BLaER1 (cell line): ENCODE results near the gene ANKRD27.
"Not testable (repeated sequence)": the region's sequence is repeated elsewhere in the genome, so short reads cannot be mapped to it uniquely, and the experiment has no call there.

Experiments used
- H3K27ac ChIP-seq: shearing (Covaris generic); formaldehyde crosslinking; 2 replicates; pipeline ENCODE4 v1.8.1; 2022
- H3K27me3 ChIP-seq: shearing (Covaris generic); formaldehyde crosslinking; 2 replicates; pipeline ENCODE4 v1.8.1; 2022
- H3K36me3 ChIP-seq: shearing (Covaris generic); formaldehyde crosslinking; 2 replicates; pipeline ENCODE4 v1.8.1; 2022
- H3K4me1 ChIP-seq: shearing (Covaris generic); formaldehyde crosslinking; 2 replicates; pipeline ENCODE4 v1.8.1; 2022
- H3K4me2 ChIP-seq: shearing (Covaris generic); formaldehyde crosslinking; 2 replicates; pipeline ENCODE4 v1.8.1; 2022
- H3K4me3 ChIP-seq: shearing (Covaris generic); formaldehyde crosslinking; 2 replicates; pipeline ENCODE4 v1.8.1; 2022
- H3K9ac ChIP-seq: shearing (Covaris generic); formaldehyde crosslinking; 2 replicates; pipeline ENCODE4 v1.8.1; 2022
- H3K9me3 ChIP-seq: shearing (Covaris generic); formaldehyde crosslinking; 2 replicates; pipeline ENCODE4 v1.8.1; 2022
- H4K20me1 ChIP-seq: shearing (Covaris generic); formaldehyde crosslinking; 2 replicates; pipeline ENCODE4 v1.8.1; 2022
- Cebpa-rat ChIP-seq: shearing (Covaris generic); IDR thresholded peaks from 2 replicates; pipeline ENCODE4 v1.8.1; 2022

Gene ANKRD27

GRCh38 chr19:32594021-32594420, 81.0 kb downstream of the ANKRD27 start:
- Histone ChIP-seq H3K4me3 (no peak overlapping the region), H3K27me3 (no peaks in the 10 kb centered on the region), H3K36me3 (peaks cover 65% of the 10 kb centered on the region), H3K9ac (no peak overlapping the region), H4K20me1 (peaks cover 21% of the 10 kb centered on the region; the same call in 1 of the 2 replicates), H3K27ac (no peak overlapping the region), H3K9me3 (no peaks in the 10 kb centered on the region), H3K4me1 (no peaks in the 10 kb centered on the region), H3K4me2 (no peak overlapping the region)
- TF ChIP-seq Cebpa-rat: no peak

DNA sequence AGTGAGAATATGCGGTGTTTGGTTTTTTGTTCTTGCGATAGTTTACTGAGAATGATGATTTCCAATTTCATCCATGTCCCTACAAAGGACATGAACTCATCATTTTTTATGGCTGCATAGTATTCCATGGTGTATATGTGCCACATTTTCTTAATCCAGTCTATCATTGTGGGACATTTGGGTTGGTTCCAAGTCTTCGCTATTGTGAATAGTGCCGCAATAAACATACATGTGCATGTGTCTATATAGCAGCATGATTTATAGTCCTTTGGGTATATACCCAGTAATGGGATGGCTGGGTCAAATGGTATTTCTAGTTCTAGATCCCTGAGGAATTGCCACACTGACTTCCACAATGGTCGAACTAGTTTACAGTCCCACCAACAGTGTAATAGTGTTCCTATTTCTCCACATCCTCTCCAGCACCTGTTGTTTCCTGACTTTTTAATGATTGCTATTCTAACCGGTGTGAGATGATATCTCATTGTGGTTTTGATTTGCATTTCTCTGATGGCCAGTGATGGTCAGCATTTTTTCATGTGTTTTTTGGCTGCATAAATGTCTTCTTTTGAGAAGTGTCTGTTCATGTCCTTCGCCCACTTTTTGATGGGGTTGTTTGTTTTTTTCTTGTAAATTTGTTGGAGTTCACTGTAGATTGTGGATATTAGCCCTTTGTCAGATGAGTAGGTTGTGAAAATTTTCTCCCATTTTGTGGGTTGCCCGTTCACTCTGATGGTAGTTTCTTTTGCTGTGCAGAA, 87.1 kb downstream of the ANKRD27 start:
- H3K27ac ChIP-seq, H3K9me3 ChIP-seq, H3K4me2 ChIP-seq, H3K27me3 ChIP-seq, H3K4me3 ChIP-seq, H3K9ac ChIP-seq: not testable (repeated sequence)
- peaks cover 26% of the 10 kb centered on the region for H3K4me1 ChIP-seq
- peaks cover 29% of the 10 kb centered on the region for H4K20me1 ChIP-seq
- H3K36me3 ChIP-seq: peaks cover 54% of the 10 kb centered on the region

DNA sequence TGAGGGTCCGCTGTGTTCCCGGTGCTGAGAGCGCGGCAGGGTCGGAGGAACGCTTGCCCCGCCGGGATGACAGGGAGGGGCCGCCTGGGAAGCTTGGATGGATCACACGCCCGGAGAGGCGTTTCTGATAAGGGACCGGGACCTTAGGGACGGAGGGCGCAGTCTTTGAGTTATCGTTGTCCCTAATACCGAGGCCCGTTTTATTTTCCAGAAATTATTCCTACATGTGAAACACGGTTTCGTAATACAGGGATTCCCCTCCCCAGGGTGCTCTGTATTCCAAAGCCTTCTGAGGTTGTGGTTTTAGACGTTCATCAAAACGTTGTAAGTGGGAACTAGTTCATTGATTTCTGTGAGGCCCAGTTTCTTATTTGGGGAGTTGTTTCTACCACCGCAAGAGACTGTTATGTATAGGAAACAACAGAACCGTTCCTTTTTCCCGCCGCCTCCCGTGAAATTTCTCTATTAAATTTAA, 93.2 kb downstream of the ANKRD27 start:
- H3K9me3 ChIP-seq: no peaks in the 10 kb centered on the region
- peak overlapping the region; percentile 93 for H3K9ac ChIP-seq
- peak overlapping the region; percentile 92 for H3K27ac ChIP-seq
- peaks cover 46% of the 10 kb centered on the region for H4K20me1 ChIP-seq
- H3K4me3 ChIP-seq: peak overlapping the region; percentile 98
- peaks cover 40% of the 10 kb centered on the region for H3K36me3 ChIP-seq
- no peaks in the 10 kb centered on the region for H3K27me3 ChIP-seq
- no peak for TF ChIP-seq Cebpa-rat
- H3K4me2 ChIP-seq: peak overlapping the region; percentile 90
- H3K4me1 ChIP-seq: peaks cover 42% of the 10 kb centered on the region

- Histone ChIP-seq H3K4me3 (peak within 1 kb of the TSS; percentile 98), H4K20me1 (peaks cover 40% of the 10 kb centered on the region), H3K4me1 (peaks cover 36% of the 10 kb centered on the region), H3K9ac (peak within 1 kb of the TSS; percentile 93), H3K27ac (peak within 1 kb of the TSS; percentile 92), H3K27me3 (no peaks in the 10 kb centered on the region), H3K4me2 (peak within 1 kb of the TSS; percentile 90), H3K36me3 (peaks cover 33% of the 10 kb centered on the region), H3K9me3 (no peaks in the 10 kb centered on the region)
- TF ChIP-seq Cebpa-rat: no peak
Measured at GRCh38 chr19:32580901-32581704, 93.9 kb downstream of the ANKRD27 start, which contains the start of gene PDCD5. TSS of gene PDCD5 (plus strand) at chr19:32581190. CDS start at chr19:32581262, 72 bp downstream.

GRCh38 chr19:32580353-32580900, 94.6 kb downstream of the ANKRD27 start:
- H3K4me2 ChIP-seq: peak overlapping the region; percentile 90
- H3K27me3 ChIP-seq: no peaks in the 10 kb centered on the region
- H3K9me3 ChIP-seq: no peaks in the 10 kb centered on the region
- peak overlapping the region; percentile 98 for H3K4me3 ChIP-seq
- H3K27ac ChIP-seq: peak overlapping the region; percentile 54; the same call in 1 of the 2 replicates
- H4K20me1 ChIP-seq: peaks cover 37% of the 10 kb centered on the region
- peaks cover 29% of the 10 kb centered on the region for H3K4me1 ChIP-seq
- TF ChIP-seq Cebpa-rat: no peak
- peak overlapping the region; percentile 93 for H3K9ac ChIP-seq
- H3K36me3 ChIP-seq: peaks cover 27% of the 10 kb centered on the region

- Histone ChIP-seq H3K27ac (no peak overlapping the region), H3K4me2 (no peak overlapping the region), H3K4me1 (peaks cover 5% of the 10 kb centered on the region), H3K9me3 (no peaks in the 10 kb centered on the region), H4K20me1 (peaks cover 6% of the 10 kb centered on the region; the same call in 1 of the 2 replicates), H3K9ac (no peak overlapping the region), H3K4me3 (no peak overlapping the region), H3K36me3 (no peaks in the 10 kb centered on the region), H3K27me3 (no peaks in the 10 kb centered on the region)
- no peak for TF ChIP-seq Cebpa-rat
Measured at GRCh38 chr19:32576790-32577189, 98.2 kb downstream of the ANKRD27 start.

GRCh38 chr19:32573492-32573794, 101.5 kb downstream of the ANKRD27 start:
- no peak for TF ChIP-seq Cebpa-rat
- Histone ChIP-seq H4K20me1 (no peaks in the 10 kb centered on the region), H3K4me1 (0 out of 2 replicates have a peak, but pooled peaks cover 6% of the 10 kb centered on the region), H3K9me3 (no peaks in the 10 kb centered on the region), H3K27me3 (no peaks in the 10 kb centered on the region), H3K27ac (no peak overlapping the region), H3K4me2 (no peak overlapping the region), H3K9ac (no peak overlapping the region), H3K4me3 (no peak overlapping the region), H3K36me3 (no peaks in the 10 kb centered on the region)

DNA sequence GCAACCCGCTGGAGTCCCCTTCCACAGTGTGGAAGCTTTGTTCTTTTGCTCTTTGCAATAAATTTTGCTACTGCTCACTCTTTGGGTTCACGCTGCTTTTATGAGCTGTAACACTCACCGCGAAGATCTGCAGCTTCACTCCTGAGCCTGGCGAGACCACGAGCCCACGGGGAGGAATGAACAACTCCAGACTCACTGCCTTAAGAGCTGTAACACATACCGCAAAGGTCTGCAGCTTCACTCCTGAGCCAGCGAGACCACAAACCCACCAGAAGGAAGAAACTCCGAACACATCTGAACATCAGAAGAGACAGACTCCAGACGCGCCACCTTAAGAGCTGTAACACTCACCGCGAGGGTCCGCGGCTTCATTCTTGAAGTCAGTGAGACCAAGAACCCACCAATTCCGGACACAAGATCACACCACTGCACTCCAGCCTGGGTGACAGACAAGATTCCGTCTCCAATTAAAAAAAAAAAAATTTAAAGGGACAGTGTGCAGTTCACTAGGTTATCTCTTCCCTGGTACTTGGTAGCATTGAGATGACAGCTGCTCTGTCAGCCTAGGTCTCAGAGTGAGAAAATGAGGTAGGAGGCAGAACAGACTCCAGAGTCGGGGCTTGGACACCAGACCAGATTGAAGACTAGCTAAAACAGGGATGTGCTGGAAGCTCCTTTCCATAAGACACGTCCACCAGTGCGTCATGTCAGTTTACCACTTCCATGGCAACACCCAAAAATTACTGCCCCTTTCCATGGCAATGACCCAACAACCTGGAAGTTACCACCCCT, 102.1 kb downstream of the ANKRD27 start:
- not testable (repeated sequence) for H4K20me1 ChIP-seq, H3K9me3 ChIP-seq, H3K36me3 ChIP-seq, H3K4me1 ChIP-seq, H3K4me2 ChIP-seq, H3K27me3 ChIP-seq, H3K9ac ChIP-seq, H3K27ac ChIP-seq, H3K4me3 ChIP-seq

GRCh38 chr19:32571471-32572075, 103.4 kb downstream of the ANKRD27 start:
- H3K9ac ChIP-seq, H3K27ac ChIP-seq, H3K4me1 ChIP-seq, H4K20me1 ChIP-seq, H3K27me3 ChIP-seq, H3K36me3 ChIP-seq, H3K4me2 ChIP-seq, H3K4me3 ChIP-seq, H3K9me3 ChIP-seq: not testable (repeated sequence)
